GM12878 (cell line): Measurements from ENCODE around the gene CSTA. TPM values are rescaled to one million over a fixed set of nuclear protein-coding genes. Genes with fewer than 3 reads are reported as not detected.

Experiments
- DPF2 ChIP-seq: fragments of 450-650 bp; IDR thresholded peaks from 2 replicates; pipeline ENCODE4 v1.6.1; 2017; ENCODE audit warnings: mild to moderate bottlenecking
- EGR1 ChIP-seq, 2 experiments: IDR thresholded peaks; 1 replicate in 1 of 2; 2 replicates in 1 of 2; pipeline ENCODE4 v1.6.1; 2011 to 2012; ENCODE audit warnings: low read depth in 2 of 2, low read length in 2 of 2, borderline replicate concordance in 1 of 2, mild to moderate bottlenecking in 1 of 2, moderate library complexity in 1 of 2
- EP300 ChIP-seq, 2 experiments: fragments of 150-350 bp in 1 of 2; IDR thresholded peaks; 2 replicates each; pipeline ENCODE4 v1.6.1; 2011 to 2012; ENCODE audit warnings: low read depth in 2 of 2, low read length in 2 of 2, borderline replicate concordance in 1 of 2, improper control_type of control experiment in 1 of 2, inconsistent platforms in 1 of 2; ENCODE audit not compliant: control insufficient read depth in 1 of 2
- IKZF1 ChIP-seq: fragments of 450-650 bp; conservative IDR thresholded peaks from 2 replicates; pipeline ENCODE4 v1.6.1; 2017; ENCODE audit warnings: antibody characterized with exemption, mild to moderate bottlenecking
- KAT2A ChIP-seq: conservative IDR thresholded peaks from 2 replicates; pipeline ENCODE4 v1.6.1; 2011; ENCODE audit warnings: low read depth, low read length; ENCODE audit not compliant: control insufficient read depth
- NFIC ChIP-seq: IDR thresholded peaks from 2 replicates; pipeline ENCODE4 v1.6.1; 2012; ENCODE audit warnings: low read depth, mild to moderate bottlenecking, inconsistent platforms, low read length, moderate library complexity
- NFYB ChIP-seq: IDR thresholded peaks from 2 replicates; pipeline ENCODE4 v1.6.1; 2011; ENCODE audit warnings: low read depth, mild to moderate bottlenecking, low read length, improper control_type of control experiment, moderate library complexity; ENCODE audit not compliant: insufficient read depth
- PAX8 ChIP-seq: fragments of 450-650 bp; IDR thresholded peaks from 2 replicates; pipeline ENCODE4 v1.6.1; 2017; ENCODE audit warnings: mild to moderate bottlenecking, moderate library complexity
- POLR2AphosphoS2 ChIP-seq: IDR thresholded peaks from 2 replicates; pipeline ENCODE4 v1.6.1; 2011; ENCODE audit warnings: low read depth, mild to moderate bottlenecking, low read length, improper control_type of control experiment, moderate library complexity
- RB1 ChIP-seq: fragments of 450-650 bp; formaldehyde crosslinking; IDR thresholded peaks from 2 replicates; pipeline ENCODE4 v1.6.1; 2017; ENCODE audit warnings: mild to moderate bottlenecking, borderline replicate concordance
- TAF1 ChIP-seq: IDR thresholded peaks from 2 replicates; pipeline ENCODE4 v1.6.1; 2011; ENCODE audit warnings: mild to moderate bottlenecking, low read depth, low read length, borderline replicate concordance
- ZNF217 ChIP-seq: fragments of 450-650 bp; IDR thresholded peaks from 2 replicates; pipeline ENCODE4 v1.6.1; 2017; ENCODE audit warnings: antibody characterized with exemption, mild to moderate bottlenecking
- polyA plus RNA-seq, 11 experiments: library from polyadenylated mRNA; depleted of rRNA in 4 of 11; unstranded in 6 of 11; stranded (reverse) in 5 of 11; fragments of >200 nt; fragmentation: Nextera tagmentation in 4 of 11; fragmentation: Illumina TruSeq in 1 of 11; extraction: Ambion mirVana in 4 of 11; extraction: Trizol in 1 of 11; gene quantifications; 1 replicate in 1 of 11; 2 replicates in 10 of 11; pipeline versions ENCODE4 v1.2.1 to v1.2.3, GENCODE V29; 2011 to 2016; ENCODE audit warnings: inconsistent platforms in 2 of 11, missing spikeins in 2 of 11, low read depth in 1 of 11
- total RNA-seq, 4 experiments: library from RNA; depleted of rRNA in 3 of 4; stranded (reverse); fragments of >200 nt in 3 of 4; fragmentation: Illumina TruSeq in 1 of 4; extraction: Trizol in 1 of 4; gene quantifications; 2 replicates each; pipeline versions ENCODE4 v1.2.1 to v1.2.3, GENCODE V29; 2013 to 2021
- TF ChIP-seq, protein P1 (sequence below): IDR thresholded peaks from 2 replicates; pipeline ENCODE4 v1.6.1; 2011; ENCODE audit warnings: borderline replicate concordance, low read depth, mild to moderate bottlenecking, moderate library complexity, low read length; ENCODE audit not compliant: insufficient read depth, poor library complexity, severe bottlenecking
- TF ChIP-seq, protein P2 (sequence below): IDR thresholded peaks from 2 replicates; pipeline ENCODE4 v1.6.1; 2011; ENCODE audit warnings: low read depth, low read length, improper control_type of control experiment, borderline replicate concordance
- TF ChIP-seq, protein P3 (sequence below): fragments of 150-350 bp; IDR thresholded peaks from 2 replicates; pipeline ENCODE4 v1.6.1; 2014; ENCODE audit warnings: mild to moderate bottlenecking, low read depth, low read length
- TF ChIP-seq, protein P4 (sequence below): fragments of 450-650 bp; IDR thresholded peaks from 2 replicates; pipeline ENCODE4 v1.6.1; 2016; ENCODE audit warnings: mild to moderate bottlenecking
- TF ChIP-seq, protein P5 (sequence below): fragments of 450-650 bp; IDR thresholded peaks from 2 replicates; pipeline ENCODE4 v1.6.1; 2016; ENCODE audit warnings: mild to moderate bottlenecking, moderate library complexity, borderline replicate concordance

CSTA gene
- total and polyA plus RNA-seq, 10 of the 15 experiments (the other 5 are each of a cell fraction or from before 2014, with no cell fraction given), result 1.8 to 6.7 (median 3.4) TPM

DNA sequence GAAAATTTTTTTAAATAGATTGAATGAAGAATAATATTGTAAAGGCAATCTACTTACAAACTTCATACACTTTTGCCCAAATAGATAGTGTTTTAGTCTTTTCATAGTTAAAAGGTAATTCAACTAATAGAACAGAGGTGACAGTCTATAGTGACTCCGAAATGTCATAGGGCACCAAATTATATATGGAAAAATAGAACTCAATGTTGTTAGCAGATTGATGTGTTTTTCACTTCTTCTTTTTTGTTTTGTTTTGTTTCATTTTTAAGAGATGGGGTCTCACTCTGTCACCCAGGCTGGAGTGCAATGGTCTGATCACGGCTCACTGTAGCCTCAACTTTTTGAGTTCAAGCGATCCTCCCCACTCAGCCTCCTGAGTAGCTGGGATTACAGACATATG lies 721 bp downstream of the CSTA start (continued):
- TF ChIP-seq, protein P1, sequence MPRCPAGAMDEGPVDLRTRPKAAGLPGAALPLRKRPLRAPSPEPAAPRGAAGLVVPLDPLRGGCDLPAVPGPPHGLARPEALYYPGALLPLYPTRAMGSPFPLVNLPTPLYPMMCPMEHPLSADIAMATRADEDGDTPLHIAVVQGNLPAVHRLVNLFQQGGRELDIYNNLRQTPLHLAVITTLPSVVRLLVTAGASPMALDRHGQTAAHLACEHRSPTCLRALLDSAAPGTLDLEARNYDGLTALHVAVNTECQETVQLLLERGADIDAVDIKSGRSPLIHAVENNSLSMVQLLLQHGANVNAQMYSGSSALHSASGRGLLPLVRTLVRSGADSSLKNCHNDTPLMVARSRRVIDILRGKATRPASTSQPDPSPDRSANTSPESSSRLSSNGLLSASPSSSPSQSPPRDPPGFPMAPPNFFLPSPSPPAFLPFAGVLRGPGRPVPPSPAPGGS, result no peak
- TF ChIP-seq, protein P2, sequence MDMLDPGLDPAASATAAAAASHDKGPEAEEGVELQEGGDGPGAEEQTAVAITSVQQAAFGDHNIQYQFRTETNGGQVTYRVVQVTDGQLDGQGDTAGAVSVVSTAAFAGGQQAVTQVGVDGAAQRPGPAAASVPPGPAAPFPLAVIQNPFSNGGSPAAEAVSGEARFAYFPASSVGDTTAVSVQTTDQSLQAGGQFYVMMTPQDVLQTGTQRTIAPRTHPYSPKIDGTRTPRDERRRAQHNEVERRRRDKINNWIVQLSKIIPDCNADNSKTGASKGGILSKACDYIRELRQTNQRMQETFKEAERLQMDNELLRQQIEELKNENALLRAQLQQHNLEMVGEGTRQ, result no peak
- TF ChIP-seq ZNF217, result no peak
- no peak for TF ChIP-seq TAF1
- no peak for TF ChIP-seq POLR2AphosphoS2
- TF ChIP-seq IKZF1, result peak; percentile 28; the same call in 1 of the 2 replicates
- no peak for TF ChIP-seq PAX8
- 0 out of 4 replicates have a peak, but pooled peaks of 1 of the 2 experiments have one; percentile 23 for TF ChIP-seq EP300 (IDR thresholded peaks at IDR 0.05; ENCODE audit: borderline replicate concordance in 1 of 2, control insufficient read depth in 1 of 2, low read depth in 2 of 2, low read length in 2 of 2)
- no peak for TF ChIP-seq NFIC
- TF ChIP-seq, protein P3, sequence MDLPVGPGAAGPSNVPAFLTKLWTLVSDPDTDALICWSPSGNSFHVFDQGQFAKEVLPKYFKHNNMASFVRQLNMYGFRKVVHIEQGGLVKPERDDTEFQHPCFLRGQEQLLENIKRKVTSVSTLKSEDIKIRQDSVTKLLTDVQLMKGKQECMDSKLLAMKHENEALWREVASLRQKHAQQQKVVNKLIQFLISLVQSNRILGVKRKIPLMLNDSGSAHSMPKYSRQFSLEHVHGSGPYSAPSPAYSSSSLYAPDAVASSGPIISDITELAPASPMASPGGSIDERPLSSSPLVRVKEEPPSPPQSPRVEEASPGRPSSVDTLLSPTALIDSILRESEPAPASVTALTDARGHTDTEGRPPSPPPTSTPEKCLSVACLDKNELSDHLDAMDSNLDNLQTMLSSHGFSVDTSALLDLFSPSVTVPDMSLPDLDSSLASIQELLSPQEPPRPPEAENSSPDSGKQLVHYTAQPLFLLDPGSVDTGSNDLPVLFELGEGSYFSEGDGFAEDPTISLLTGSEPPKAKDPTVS, result no peak
- no peak for TF ChIP-seq NFYB
- TF ChIP-seq RB1, result no peak
- TF ChIP-seq, protein P4, sequence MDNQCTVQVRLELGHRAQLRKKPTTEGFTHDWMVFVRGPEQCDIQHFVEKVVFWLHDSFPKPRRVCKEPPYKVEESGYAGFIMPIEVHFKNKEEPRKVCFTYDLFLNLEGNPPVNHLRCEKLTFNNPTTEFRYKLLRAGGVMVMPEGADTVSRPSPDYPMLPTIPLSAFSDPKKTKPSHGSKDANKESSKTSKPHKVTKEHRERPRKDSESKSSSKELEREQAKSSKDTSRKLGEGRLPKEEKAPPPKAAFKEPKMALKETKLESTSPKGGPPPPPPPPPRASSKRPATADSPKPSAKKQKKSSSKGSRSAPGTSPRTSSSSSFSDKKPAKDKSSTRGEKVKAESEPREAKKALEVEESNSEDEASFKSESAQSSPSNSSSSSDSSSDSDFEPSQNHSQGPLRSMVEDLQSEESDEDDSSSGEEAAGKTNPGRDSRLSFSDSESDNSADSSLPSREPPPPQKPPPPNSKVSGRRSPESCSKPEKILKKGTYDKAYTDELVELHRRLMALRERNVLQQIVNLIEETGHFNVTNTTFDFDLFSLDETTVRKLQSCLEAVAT, result 0 out of 2 replicates have a peak, but pooled peaks have one; percentile 25
- peak; percentile 18; the same call in 1 of the 2 replicates for TF ChIP-seq DPF2
- TF ChIP-seq EGR1 (IDR thresholded peaks at IDR 0.05; ENCODE audit: borderline replicate concordance in 1 of 2, low read depth in 2 of 2, low read length in 2 of 2), result no peak
- TF ChIP-seq KAT2A, result no peak
- TF ChIP-seq, protein P5, sequence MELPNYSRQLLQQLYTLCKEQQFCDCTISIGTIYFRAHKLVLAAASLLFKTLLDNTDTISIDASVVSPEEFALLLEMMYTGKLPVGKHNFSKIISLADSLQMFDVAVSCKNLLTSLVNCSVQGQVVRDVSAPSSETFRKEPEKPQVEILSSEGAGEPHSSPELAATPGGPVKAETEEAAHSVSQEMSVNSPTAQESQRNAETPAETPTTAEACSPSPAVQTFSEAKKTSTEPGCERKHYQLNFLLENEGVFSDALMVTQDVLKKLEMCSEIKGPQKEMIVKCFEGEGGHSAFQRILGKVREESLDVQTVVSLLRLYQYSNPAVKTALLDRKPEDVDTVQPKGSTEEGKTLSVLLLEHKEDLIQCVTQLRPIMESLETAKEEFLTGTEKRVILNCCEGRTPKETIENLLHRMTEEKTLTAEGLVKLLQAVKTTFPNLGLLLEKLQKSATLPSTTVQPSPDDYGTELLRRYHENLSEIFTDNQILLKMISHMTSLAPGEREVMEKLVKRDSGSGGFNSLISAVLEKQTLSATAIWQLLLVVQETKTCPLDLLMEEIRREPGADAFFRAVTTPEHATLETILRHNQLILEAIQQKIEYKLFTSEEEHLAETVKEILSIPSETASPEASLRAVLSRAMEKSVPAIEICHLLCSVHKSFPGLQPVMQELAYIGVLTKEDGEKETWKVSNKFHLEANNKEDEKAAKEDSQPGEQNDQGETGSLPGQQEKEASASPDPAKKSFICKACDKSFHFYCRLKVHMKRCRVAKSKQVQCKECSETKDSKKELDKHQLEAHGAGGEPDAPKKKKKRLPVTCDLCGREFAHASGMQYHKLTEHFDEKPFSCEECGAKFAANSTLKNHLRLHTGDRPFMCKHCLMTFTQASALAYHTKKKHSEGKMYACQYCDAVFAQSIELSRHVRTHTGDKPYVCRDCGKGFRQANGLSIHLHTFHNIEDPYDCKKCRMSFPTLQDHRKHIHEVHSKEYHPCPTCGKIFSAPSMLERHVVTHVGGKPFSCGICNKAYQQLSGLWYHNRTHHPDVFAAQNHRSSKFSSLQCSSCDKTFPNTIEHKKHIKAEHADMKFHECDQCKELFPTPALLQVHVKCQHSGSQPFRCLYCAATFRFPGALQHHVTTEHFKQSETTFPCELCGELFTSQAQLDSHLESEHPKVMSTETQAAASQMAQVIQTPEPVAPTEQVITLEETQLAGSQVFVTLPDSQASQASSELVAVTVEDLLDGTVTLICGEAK, result no peak
